Stomach smooth muscle (tissue), 2 donors: Measurements from ENCODE around the gene SBK2.
"Not testable (repeated sequence)": the region's sequence is repeated elsewhere in the genome, so short reads cannot be mapped to it uniquely, and the experiment has no call there.

Source experiments
- H3K27ac ChIP-seq: one replicate; pipeline ENCODE4 v1.7.0; 2013; ENCODE audit warnings: mild to moderate bottlenecking, low read length, inconsistent platforms
- H3K27me3 ChIP-seq, 2 donors: one replicate each; pipeline ENCODE4 v1.7.0; 2013; ENCODE audit warnings: low read length in 2 of 2; ENCODE audit not compliant: insufficient read depth in 2 of 2, control insufficient read depth in 1 of 2
- H3K36me3 ChIP-seq, 2 donors: one replicate each; pipeline ENCODE4 v1.7.0; 2013; ENCODE audit warnings: low read length in 2 of 2; ENCODE audit not compliant: control insufficient read depth in 2 of 2, insufficient read depth in 2 of 2
- H3K4me1 ChIP-seq: one replicate; pipeline ENCODE4 v1.7.0; 2013; ENCODE audit warnings: low read length; ENCODE audit not compliant: control insufficient read depth, insufficient read depth
- H3K4me3 ChIP-seq, 2 donors: one replicate each; pipeline ENCODE4 v1.7.0; 2013; ENCODE audit warnings: low read length in 2 of 2
- H3K9ac ChIP-seq, 2 donors: one replicate each; pipeline ENCODE4 v1.7.0; 2013; ENCODE audit warnings: low read length in 2 of 2, mild to moderate bottlenecking in 1 of 2
- H3K9me3 ChIP-seq, 2 donors: one replicate each; pipeline ENCODE4 v1.7.0; 2013; ENCODE audit warnings: low read length in 2 of 2; ENCODE audit not compliant: control insufficient read depth in 2 of 2
- donor health status: healthy.
- donor health status: Pancreatic carcinoma.

Gene SBK2

DNA sequence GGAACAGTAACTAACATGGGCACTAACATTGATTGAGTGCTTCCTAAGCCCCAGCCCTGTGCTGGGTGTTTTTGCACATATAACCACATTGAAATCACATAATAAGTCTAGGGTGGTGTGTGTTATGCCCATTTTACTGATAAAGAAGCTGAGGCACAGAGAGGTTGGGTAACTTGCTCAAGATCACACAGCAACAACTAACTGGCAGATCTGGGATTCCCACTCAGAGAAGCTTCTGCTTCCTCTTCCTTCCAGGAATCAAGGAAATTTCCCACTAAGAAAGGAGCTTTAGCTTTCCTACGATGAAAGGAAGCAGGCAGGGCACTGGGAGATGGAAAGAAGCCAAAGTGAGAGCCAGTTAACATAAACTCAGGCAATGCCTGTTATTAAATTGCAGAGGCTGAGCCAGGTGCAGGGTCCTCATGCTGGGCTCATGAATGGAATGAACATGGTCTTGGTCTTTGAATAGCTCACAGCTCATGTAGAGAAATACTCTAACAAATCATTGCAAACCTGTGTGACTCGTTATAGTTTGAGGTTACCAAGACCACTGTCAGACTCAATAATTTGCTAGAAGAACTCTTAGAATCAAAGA is 38.6 kb downstream of the SBK2 start:
- Histone ChIP-seq H3K27me3 (no peaks in the 10 kb centered on the region), H3K36me3 (peaks cover 10 to 25% of the 10 kb centered on the region in 2 donors), H3K27ac (peak overlapping the region; percentile 41), H3K4me1 (peaks cover 25% of the 10 kb centered on the region), H3K9me3 (no peaks in the 10 kb centered on the region), H3K9ac (peak overlapping the region in 1 of 2 donors; percentile 29), H3K4me3 (no peak overlapping the region)

DNA sequence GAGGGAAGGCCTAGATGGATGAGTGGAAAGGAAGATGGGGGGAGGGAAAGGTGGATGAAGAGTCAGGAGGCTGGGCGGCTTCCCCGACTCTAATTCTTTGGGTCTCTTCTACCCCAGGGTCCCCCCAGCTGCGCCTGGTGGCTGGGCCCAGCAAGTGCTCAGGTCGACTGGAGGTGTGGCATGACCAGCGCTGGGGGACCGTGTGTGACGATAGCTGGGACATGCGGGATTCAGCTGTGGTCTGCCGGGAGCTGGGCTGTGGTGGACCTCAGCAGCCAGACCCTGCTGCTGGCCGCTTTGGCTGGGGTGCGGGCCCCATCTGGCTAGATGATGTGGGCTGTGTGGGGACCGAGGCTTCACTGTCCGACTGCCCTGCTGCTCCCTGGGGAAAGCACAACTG is 39.2 kb downstream of the SBK2 start:
- H3K9ac ChIP-seq: no peak overlapping the region
- H3K4me1 ChIP-seq: peaks cover 30% of the 10 kb centered on the region
- peaks cover 10 to 25% of the 10 kb centered on the region in 2 donors for H3K36me3 ChIP-seq
- no peaks in the 10 kb centered on the region for H3K9me3 ChIP-seq
- peak overlapping the region; percentile 41 for H3K27ac ChIP-seq
- H3K4me3 ChIP-seq: no peak overlapping the region
- no peaks in the 10 kb centered on the region for H3K27me3 ChIP-seq

DNA sequence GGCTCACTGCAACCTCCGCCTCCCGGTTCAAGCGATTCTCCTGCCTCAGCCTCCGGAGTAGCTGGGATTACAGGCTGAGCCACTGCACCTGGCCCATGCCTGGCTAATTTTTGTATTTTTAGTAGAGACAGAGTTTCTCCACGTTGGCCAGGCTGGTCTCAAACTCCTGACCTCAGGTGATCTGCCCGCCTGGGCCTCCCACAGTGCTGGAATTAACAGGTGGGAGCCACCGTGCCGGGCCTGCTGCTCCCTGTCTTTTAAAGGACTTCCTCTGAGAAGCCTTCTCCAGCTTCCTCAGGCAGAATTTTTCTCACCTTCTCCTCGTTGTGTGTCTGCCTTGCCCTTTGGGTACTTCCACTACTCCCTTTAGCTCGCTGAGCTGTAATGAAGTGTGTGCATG is 40.1 kb downstream of the SBK2 start:
- Histone ChIP-seq H3K4me1 (peaks cover 39% of the 10 kb centered on the region), H3K36me3 (peaks cover 10 to 25% of the 10 kb centered on the region in 2 donors)
- H3K4me3 ChIP-seq, H3K9me3 ChIP-seq, H3K27ac ChIP-seq, H3K9ac ChIP-seq, H3K27me3 ChIP-seq: not testable (repeated sequence)

DNA sequence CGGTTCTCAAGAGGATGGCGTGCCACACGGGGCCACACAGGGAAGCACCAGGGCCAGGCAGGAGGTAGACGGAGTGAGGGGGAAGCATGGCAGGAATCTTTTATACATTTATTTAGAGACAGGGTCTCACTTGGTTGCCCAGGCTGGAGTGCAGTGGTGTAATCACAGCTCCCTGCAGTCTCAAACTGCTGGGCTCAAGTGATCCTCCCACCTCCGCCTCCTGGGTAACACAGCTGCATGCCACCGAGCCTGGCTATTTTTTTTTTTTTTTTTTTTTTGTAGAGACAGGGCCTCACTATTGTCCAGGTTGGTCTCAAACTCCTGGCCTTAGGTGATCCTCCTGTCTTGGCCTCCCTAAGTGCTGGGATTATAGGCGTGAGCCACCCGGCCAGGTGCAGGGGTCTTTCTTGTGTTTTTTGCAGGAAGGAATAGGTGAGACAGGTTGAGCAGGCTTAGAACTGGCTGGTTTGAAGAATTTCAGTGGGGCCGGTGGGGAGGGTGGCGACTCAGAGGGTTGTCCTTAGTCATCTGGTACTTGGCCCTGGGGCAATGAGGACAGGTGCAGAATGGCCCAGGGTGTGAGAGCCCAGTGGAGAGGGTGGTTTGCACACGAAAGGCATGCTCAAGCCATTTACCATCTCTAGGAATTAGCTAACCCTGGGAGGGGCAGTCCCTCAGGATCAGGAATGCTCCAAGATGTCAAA is 41.1 kb downstream of the SBK2 start:
- no peak overlapping the region for H3K9ac ChIP-seq
- H3K9me3 ChIP-seq: no peaks in the 10 kb centered on the region
- H3K36me3 ChIP-seq: peaks cover 6 to 16% of the 10 kb centered on the region in 2 donors
- H3K27me3 ChIP-seq: no peaks in the 10 kb centered on the region
- no peak overlapping the region for H3K4me3 ChIP-seq
- no peak overlapping the region for H3K27ac ChIP-seq
- peaks cover 50% of the 10 kb centered on the region for H3K4me1 ChIP-seq

DNA sequence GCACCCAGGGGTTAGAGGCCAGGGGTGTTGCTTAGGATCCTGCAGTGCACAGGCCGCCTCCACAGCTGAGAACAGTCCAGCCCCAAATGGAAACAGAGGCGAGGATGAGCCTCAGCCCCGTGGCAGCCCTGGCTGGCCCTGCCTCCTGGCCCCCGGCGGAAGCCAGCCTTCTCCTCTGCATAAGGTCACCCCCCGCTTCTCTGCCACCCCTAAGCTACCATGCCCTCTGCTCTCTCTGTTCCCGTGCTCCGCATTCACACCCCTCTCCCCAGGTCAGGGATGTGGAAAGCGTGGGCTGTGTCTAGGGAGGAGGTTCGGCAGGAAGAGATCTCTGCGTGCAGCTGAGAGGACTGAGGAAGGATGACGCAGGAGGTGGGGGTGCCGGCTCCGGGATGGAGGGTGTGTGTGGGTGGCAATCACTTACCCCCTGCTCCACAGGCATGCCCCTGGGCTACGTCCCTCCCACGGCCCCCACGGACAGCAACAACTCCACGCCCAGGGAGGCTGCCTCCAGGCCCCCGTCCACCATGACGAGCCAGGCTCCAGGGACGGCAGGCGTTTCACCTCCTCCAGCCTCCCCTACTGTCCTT is 42.7 kb downstream of the SBK2 start:
- Histone ChIP-seq H3K4me1 (peaks cover 60% of the 10 kb centered on the region), H3K9me3 (no peaks in the 10 kb centered on the region), H3K4me3 (peak overlapping the region in 1 of 2 donors; percentile 62), H3K27me3 (no peaks in the 10 kb centered on the region), H3K27ac (peak overlapping the region; percentile 11), H3K36me3 (peaks cover 2 to 9% of the 10 kb centered on the region in 2 donors), H3K9ac (peak overlapping the region in 1 of 2 donors; percentile 21)

DNA sequence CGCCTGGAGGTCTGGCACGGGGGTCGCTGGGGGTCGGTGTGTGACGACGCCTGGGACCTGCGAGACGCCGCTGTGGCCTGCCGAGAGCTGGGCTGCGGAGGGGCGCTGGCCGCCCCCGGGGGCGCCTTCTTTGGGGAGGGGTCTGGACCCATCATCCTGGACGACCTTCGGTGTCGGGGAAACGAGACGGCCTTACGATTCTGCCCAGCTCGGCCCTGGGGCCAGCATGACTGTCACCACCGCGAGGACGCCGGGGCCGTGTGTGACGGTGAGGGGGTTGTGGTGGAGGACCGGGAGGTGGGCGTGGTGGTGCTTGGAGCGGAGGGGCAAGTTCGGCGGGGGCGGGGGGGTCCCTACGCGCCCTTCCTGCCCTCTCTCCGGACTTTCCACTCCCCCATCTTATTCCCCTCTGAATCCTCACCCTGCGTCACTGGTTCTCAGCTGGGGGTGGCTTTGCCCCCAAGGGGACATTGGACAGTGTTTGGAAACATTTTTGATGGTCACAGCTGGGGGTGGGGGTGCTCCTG is 43.2 kb downstream of the SBK2 start:
- Histone ChIP-seq H3K4me1 (peaks cover 59% of the 10 kb centered on the region), H3K27me3 (no peaks in the 10 kb centered on the region), H3K9me3 (no peaks in the 10 kb centered on the region), H3K27ac (peak overlapping the region; percentile 11), H3K9ac (no peak overlapping the region), H3K36me3 (peaks cover 2 to 9% of the 10 kb centered on the region in 2 donors), H3K4me3 (peak overlapping the region in 1 of 2 donors; percentile 62)

DNA sequence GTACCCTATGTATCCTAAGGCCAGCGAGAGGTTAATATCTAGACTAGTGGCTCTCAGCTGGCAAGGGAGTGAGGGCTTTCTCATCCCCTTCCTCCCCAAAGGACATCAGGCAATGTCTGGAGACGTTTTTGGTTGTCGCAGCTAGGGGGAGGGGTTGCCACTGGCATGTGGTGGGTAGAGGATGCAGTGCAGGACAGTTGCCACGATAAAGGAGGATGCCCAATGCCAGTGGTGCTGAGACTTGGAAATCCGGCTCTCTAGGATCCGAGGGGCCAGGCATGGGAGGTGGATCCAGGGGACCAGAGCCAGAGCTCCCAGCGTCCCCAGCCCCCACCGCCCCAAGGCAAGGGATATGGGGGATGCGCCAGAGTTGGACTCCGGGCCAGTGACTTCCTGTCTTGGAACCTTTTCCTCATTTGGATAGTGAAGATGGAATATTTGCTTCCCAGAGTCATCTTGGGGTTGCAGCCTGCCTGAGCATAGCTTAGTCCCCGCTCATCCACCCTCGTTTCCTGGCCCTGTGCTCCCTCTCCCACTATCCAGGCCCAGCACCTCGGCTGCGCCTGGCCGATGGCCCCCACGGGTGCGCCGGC is 43.8 kb downstream of the SBK2 start:
- no peaks in the 10 kb centered on the region for H3K27me3 ChIP-seq
- no peaks in the 10 kb centered on the region for H3K9me3 ChIP-seq
- H3K4me3 ChIP-seq: peak overlapping the region in 1 of 2 donors; percentile 22
- H3K4me1 ChIP-seq: peaks cover 58% of the 10 kb centered on the region
- H3K9ac ChIP-seq: no peak overlapping the region
- H3K36me3 ChIP-seq: peaks cover 2 to 9% of the 10 kb centered on the region in 2 donors
- no peak overlapping the region for H3K27ac ChIP-seq

DNA sequence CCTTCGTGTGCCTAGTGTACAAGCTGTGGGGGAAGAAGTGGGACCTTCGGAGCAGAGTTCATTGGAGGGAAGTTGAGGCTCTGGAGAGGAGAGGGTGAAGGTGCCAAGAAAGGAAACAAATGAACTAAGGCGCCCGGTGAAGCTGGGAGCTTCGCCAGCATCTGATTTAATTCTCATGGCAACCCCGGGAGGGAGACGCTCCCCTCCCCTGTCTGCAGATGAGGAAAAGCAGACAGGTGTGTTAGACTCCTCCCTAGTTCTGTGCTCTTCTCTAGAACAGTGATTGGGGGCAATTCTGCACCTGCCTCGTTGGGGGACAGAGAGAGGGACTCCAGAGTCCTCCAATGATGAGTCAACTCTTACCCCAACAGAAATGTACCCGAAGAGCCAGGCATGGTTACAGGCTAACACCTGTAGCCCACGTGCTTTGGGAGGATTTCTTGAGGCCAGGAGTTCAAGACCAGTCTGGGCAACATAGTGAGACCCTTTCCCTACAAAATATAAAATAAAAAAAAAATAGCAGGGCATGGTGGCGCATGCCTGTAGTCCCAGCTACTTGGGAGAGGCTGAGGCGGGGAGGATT is 44.5 kb downstream of the SBK2 start:
- H3K9ac ChIP-seq: peak overlapping the region in 1 of 2 donors; percentile 39
- H3K27ac ChIP-seq: peak overlapping the region; percentile 93
- H3K4me3 ChIP-seq: peak overlapping the region in 1 of 2 donors; percentile 15
- peaks cover 60% of the 10 kb centered on the region for H3K4me1 ChIP-seq
- no peaks in the 10 kb centered on the region for H3K27me3 ChIP-seq
- H3K36me3 ChIP-seq: peaks cover 2 to 9% of the 10 kb centered on the region in 2 donors
- H3K9me3 ChIP-seq: no peaks in the 10 kb centered on the region

DNA sequence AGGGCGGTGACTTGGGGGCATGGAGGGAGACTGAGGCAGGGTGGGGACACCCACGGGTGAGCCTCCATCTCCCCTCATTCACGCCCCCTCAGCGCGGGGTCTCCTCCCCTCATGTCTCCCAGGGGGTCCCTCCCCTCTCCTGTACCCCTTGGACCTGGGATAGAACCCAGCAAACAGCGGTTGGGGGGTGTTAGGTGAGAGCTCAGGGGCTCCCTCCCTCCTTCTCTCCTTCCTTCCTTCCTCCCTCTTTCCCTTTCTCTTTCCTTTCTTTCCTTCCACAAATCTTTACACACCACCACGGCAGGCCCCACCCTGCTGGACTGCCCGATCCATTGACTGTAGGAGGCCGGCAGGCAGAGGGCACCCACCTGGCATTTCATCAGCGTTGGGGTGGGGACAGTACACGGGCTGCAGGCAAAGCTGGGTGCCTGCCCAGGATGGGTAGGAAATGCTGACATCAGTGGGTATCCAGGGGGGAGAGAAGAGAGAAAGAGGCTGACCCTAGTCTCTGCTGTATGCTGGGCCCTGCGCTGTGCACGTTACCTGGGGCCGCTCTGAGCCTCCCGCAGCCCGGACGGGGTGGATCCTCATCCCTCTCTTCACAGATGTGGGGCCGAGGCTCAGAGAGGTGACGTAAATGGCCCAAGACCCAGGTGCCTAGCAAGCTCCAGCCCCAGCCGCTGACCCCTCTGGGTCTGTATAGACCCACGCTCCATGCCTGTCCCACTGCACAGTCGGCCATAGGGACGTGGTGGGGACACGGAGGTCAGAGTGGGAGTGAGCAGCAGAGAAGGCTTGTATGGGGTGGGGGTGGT is 45.2 kb downstream of the SBK2 start:
- Histone ChIP-seq H3K9ac (peak overlapping the region in 1 of 2 donors; percentile 39), H3K27ac (peak overlapping the region; percentile 93), H3K9me3 (no peaks in the 10 kb centered on the region), H3K36me3 (peaks cover 2 to 7% of the 10 kb centered on the region in 2 donors), H3K27me3 (no peaks in the 10 kb centered on the region), H3K4me1 (peaks cover 67% of the 10 kb centered on the region), H3K4me3 (peak overlapping the region in 1 of 2 donors; percentile 8)
